K562 (cell line): ENCODE data around the gene GSG1. TPM values are rescaled to one million over a fixed set of nuclear protein-coding genes. Genes with fewer than 3 reads are reported as not detected.

ENCODE experiments used
- ATAC-seq: fragments of 200-7000 bp; cut with Tn5 transposase; 3 replicates; pipeline ENCODE4 v1.9.1; 2020; ENCODE audit warnings: moderate library complexity
- BruUV-seq: library from RNA; stranded (reverse); fragments of 400-500 nt; replicated peaks from 2 replicates; lab custom pipeline; 2021; lab: Mats Ljungman, UMichigan
- CTCF ChIA-PET: fragments of 300-600 bp; formaldehyde crosslinking; extraction: SDS; loops from one replicate; lab custom pipeline; 2021; ENCODE audit warnings: low intra/inter-chr PET ratio; lab: Yijun Ruan, JAX
- POLR2A ChIA-PET: fragments of 300-600, 350-650 bp; sonication (Branson Sonifier 250); formaldehyde crosslinking; extraction: SDS; loops from one replicate; lab custom pipeline; 2021; ENCODE audit warnings: antibody characterized with exemption, inconsistent platforms; lab: Yijun Ruan, JAX
- DNase-seq, 4 experiments: peaks; one replicate each; pipeline versions ENCODE4 v3.0.0 to v3.0.0-alpha.2; 2011 to 2018; ENCODE audit warnings: low spot score in 3 of 4, mixed read lengths in 3 of 4; ENCODE audit errors: extremely low read depth in 1 of 4
- FAIRE-seq: peaks from 2 replicates; lab custom pipeline; 2011; peaks lifted over from hg19 to GRCh38; lab: Jason Lieb, UNC
- H2AFZ ChIP-seq: 2 replicates; pipeline ENCODE4 v1.6.0; 2011; ENCODE audit warnings: low read depth, low read length, control low read depth, inconsistent platforms
- H3K27ac ChIP-seq: fragments of 200-600 bp; 3 replicates; pipeline ENCODE4 v1.8.0; 2011; ENCODE audit warnings: low read depth, mild to moderate bottlenecking, control low read depth, inconsistent platforms, low read length, moderate library complexity, mixed read lengths; ENCODE audit errors: extremely low read depth
- H3K27me3 ChIP-seq, 2 experiments: fragments of 300-600 bp in 1 of 2; 2 replicates in 1 of 2; 3 replicates in 1 of 2; pipeline versions ENCODE4 v1.6.0 to v1.8.0; 2011; ENCODE audit warnings: inconsistent platforms in 2 of 2, low read length in 2 of 2, mild to moderate bottlenecking in 1 of 2, mixed read lengths in 1 of 2, moderate library complexity in 1 of 2; ENCODE audit not compliant: control insufficient read depth in 2 of 2, insufficient read depth in 2 of 2
- H3K36me3 ChIP-seq: fragments of 300-600 bp; 3 replicates; pipeline ENCODE4 v1.8.0; 2011; ENCODE audit warnings: mild to moderate bottlenecking, low read length, inconsistent platforms; ENCODE audit not compliant: control insufficient read depth, insufficient read depth
- H3K4me1 ChIP-seq, 2 experiments: fragments of 200-600 bp in 1 of 2; replicated peaks in 1 of 2; 2 replicates in 1 of 2; 3 replicates in 1 of 2; pipeline versions ENCODE4 v1.5.1 to v1.8.0; 2011; ENCODE audit warnings: inconsistent platforms in 2 of 2, low read length in 2 of 2, mild to moderate bottlenecking in 1 of 2, mixed read lengths in 1 of 2, moderate library complexity in 1 of 2; ENCODE audit not compliant: control insufficient read depth in 2 of 2, insufficient read depth in 2 of 2
- H3K4me2 ChIP-seq: 2 replicates; pipeline ENCODE4 v1.6.1; 2011; ENCODE audit warnings: low read length, control low read depth, inconsistent platforms, mixed read lengths; ENCODE audit not compliant: insufficient read depth
- H3K4me3 ChIP-seq: fragments of 200-600 bp; sonication (generic), shearing (Covaris generic); 2 replicates; pipeline ENCODE4 v1.5.1; 2016; ENCODE audit warnings: control low read depth, inconsistent platforms
- H3K79me2 ChIP-seq: fragments of 200-600 bp; 3 replicates; pipeline ENCODE4 v1.8.0; 2011; ENCODE audit warnings: low read length, inconsistent platforms; ENCODE audit not compliant: control insufficient read depth, insufficient read depth
- H3K9ac ChIP-seq, 2 experiments: 2 replicates each; pipeline versions ENCODE4 v1.6.0 to v1.6.1; 2011; ENCODE audit warnings: low read depth in 2 of 2, low read length in 2 of 2, control low read depth in 1 of 2, inconsistent platforms in 1 of 2, mild to moderate bottlenecking in 1 of 2, mixed read lengths in 1 of 2; ENCODE audit not compliant: insufficient read depth in 1 of 2
- H3K9me1 ChIP-seq: one replicate; pipeline ENCODE4 v1.6.0; 2011; ENCODE audit warnings: inconsistent platforms, mild to moderate bottlenecking, low read length, moderate library complexity; ENCODE audit not compliant: control insufficient read depth, insufficient read depth
- H3K9me3 ChIP-seq: replicated peaks from 2 replicates; pipeline ENCODE4 v1.5.1; 2011; ENCODE audit warnings: low read depth, low read length, inconsistent platforms; ENCODE audit not compliant: control insufficient read depth, insufficient read depth
- H4K20me1 ChIP-seq: replicated peaks from 2 replicates; pipeline ENCODE4 v1.6.1; 2011; ENCODE audit warnings: low read length, inconsistent platforms, mixed read lengths; ENCODE audit not compliant: control insufficient read depth, insufficient read depth
- MAZ ChIP-seq, 2 experiments: fragments of 450-650 bp in 1 of 2; sonication (generic) in 1 of 2; formaldehyde crosslinking; IDR thresholded peaks in 1 of 2; conservative IDR thresholded peaks in 1 of 2; 2 replicates each; pipeline versions ENCODE4 v1.4.0 to v1.5.0; 2020; ENCODE audit warnings: mild to moderate bottlenecking in 1 of 2, missing genetic modification reagents in 1 of 2
- NRF1 ChIP-seq, 2 experiments: fragments of 450-650 bp; IDR thresholded peaks in 1 of 2; conservative IDR thresholded peaks in 1 of 2; 2 replicates each; pipeline ENCODE4 v1.6.1; 2014; ENCODE audit warnings: mild to moderate bottlenecking in 2 of 2
- XRCC5 ChIP-seq: fragments of 200-400 bp; formaldehyde crosslinking; IDR thresholded peaks from 2 replicates; pipeline ENCODE4 v1.6.1; 2017; ENCODE audit warnings: low read depth, mild to moderate bottlenecking, low read length
- ZBTB2 ChIP-seq: fragments of 450-650 bp; IDR thresholded peaks from 2 replicates; pipeline ENCODE4 v1.6.1; 2016; ENCODE audit warnings: antibody characterized with exemption
- ZNF318 ChIP-seq, 2 experiments: fragments of 450-650 bp; IDR thresholded peaks; 2 replicates each; pipeline ENCODE4 v1.6.1; 2016; ENCODE audit warnings: mild to moderate bottlenecking in 2 of 2, borderline replicate concordance in 1 of 2, low read depth in 1 of 2, moderate library complexity in 1 of 2
- ZNF551 ChIP-seq: fragments of 250-450 bp; sonication (Bioruptor Pico); IDR thresholded peaks from 2 replicates; pipeline ENCODE4 v1.5.0; 2021; ENCODE audit warnings: mild to moderate bottlenecking, moderate library complexity
- ZNF79 ChIP-seq: fragments of 250-450 bp; sonication (Bioruptor Pico); IDR thresholded peaks from 2 replicates; pipeline ENCODE4 v1.4.0; 2020; ENCODE audit warnings: low read depth, mild to moderate bottlenecking, moderate library complexity
- WGBS: fragments of 100-300 bp; shearing (Covaris generic); methylation state at CpG from one replicate; pipeline ENCODE4 v1.1.6; 2016; ENCODE audit warnings: low coverage, mixed read lengths; ENCODE audit not compliant: insufficient coverage; ENCODE audit errors: missing lambda C conversion rate; 5-methylcytosine and 5-hydroxymethylcytosine counted together
- in situ Hi-C: fragments of 300-500 bp; cut with MboI; formaldehyde crosslinking; loops from 4 replicates; pipeline ENCODE4 v1.15.0; 2018; ENCODE audit warnings: inconsistent platforms, mixed read lengths
- intact Hi-C: fragments of 100-400 bp; cut with micrococcal nuclease; formaldehyde crosslinking; loops from 2 replicates; pipeline ENCODE4 v1.14.2; 2022
- polyA plus RNA-seq, 8 experiments: library from polyadenylated mRNA; depleted of rRNA in 4 of 8; stranded (reverse) in 5 of 8; unstranded in 3 of 8; fragments of >200 nt; fragmentation: Nextera tagmentation in 2 of 8; fragmentation: Illumina TruSeq in 1 of 8; extraction: Ambion mirVana in 2 of 8; extraction: Trizol in 1 of 8; gene quantifications; 2 replicates each; pipeline versions ENCODE4 v1.2.1 to v1.2.3, GENCODE V29; 2011 to 2014; ENCODE audit warnings: inconsistent platforms in 1 of 8, missing spikeins in 1 of 8
- total RNA-seq, 7 experiments: library from RNA; depleted of rRNA in 6 of 7; stranded (reverse); fragments of >200 nt in 6 of 7; fragmentation: Illumina TruSeq in 2 of 7; extraction: Trizol in 2 of 7; gene quantifications; 2 replicates each; pipeline versions ENCODE4 v1.2.1 to v1.2.3, GENCODE V29; 2011 to 2021; ENCODE audit warnings: low replicate concordance in 1 of 7
- TF ChIP-seq, protein P1 (sequence below): fragments of 250-450 bp; sonication (Bioruptor Pico); IDR thresholded peaks from 2 replicates; pipeline ENCODE4 v1.8.0; 2022; ENCODE audit warnings: inconsistent platforms

GSG1 gene
- total and polyA plus RNA-seq, 9 of the 15 experiments (the other 6 are each of a cell fraction or from before 2014, with no cell fraction given) = not detected

GRCh38 chr12:13106666-13107065 is 3.2 kb upstream of the GSG1 start (continued):
- TF ChIP-seq ZNF318 (IDR thresholded peaks at IDR 0.05; ENCODE audit: borderline replicate concordance in 1 of 2, low read depth in 1 of 2) = no peak

DNA sequence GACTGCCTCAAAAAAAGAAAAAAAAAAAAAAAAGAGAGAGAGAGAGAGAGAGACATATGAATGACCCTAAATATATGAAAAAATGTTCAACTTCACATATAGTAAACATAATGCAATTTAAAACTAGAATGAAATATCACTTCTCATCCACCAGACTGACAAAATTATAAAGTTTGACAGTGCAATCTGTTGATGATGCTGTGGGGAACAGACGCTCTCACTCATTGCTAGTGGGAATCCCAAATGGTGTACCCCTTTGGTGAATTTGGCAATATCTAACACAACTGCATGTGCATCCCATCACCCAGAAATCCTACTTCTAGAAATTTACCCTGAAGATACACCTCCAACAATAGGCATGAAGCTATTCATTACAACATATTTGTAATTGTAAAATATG is 2.3 kb upstream of the GSG1 start:
- ChIA-PET POLR2A (no interaction called here), CTCF (no interaction called here)
- no peaks in the 10 kb centered on the region for H3K36me3 ChIP-seq
- no peaks in the 10 kb centered on the region for H3K9me3 ChIP-seq
- ATAC-seq = no peak
- intact Hi-C loops = no loop called here
- no peaks in the 10 kb centered on the region for H3K9me1 ChIP-seq
- BruUV-seq = no TSS peak
- no peaks in the 10 kb centered on the region; the same call in 1 of the 2 replicates for H4K20me1 ChIP-seq
- no peak overlapping the region for H3K4me2 ChIP-seq
- no peak for DNase-seq
- peaks cover 5 to 24% of the 10 kb centered on the region in 2 experiments; a peak in 3 of 5 replicates for H3K27me3 ChIP-seq
- H3K4me3 ChIP-seq = no peak overlapping the region
- no peak overlapping the region for H2AFZ ChIP-seq
- H3K27ac ChIP-seq = no peak overlapping the region
- no peaks in the 10 kb centered on the region for H3K79me2 ChIP-seq
- H3K9ac ChIP-seq = no peak overlapping the region
- in situ Hi-C loops = no loop called here
- WGBS = 0% methylated on average over 1 of the region's 1 CpG
- FAIRE-seq = no peak
- H3K4me1 ChIP-seq = peaks cover 0 to 9% of the 10 kb centered on the region in 2 experiments; a peak in 3 of 5 replicates
- TF ChIP-seq ZNF551 (CRISPR knock-in tag) (no peak), NRF1 (conservative IDR thresholded peaks at IDR 0.05 in 1 of 2, IDR thresholded peaks at IDR 0.05 in 1 of 2) (no peak), ZNF79 (CRISPR knock-in tag) (no peak), MAZ (CRISPR knock-in tag; conservative IDR thresholded peaks at IDR 0.05 in 1 of 2, IDR thresholded peaks at IDR 0.05 in 1 of 2) (no peak), XRCC5 (no peak), ZBTB2 (no peak)
- TF ChIP-seq, protein P1, sequence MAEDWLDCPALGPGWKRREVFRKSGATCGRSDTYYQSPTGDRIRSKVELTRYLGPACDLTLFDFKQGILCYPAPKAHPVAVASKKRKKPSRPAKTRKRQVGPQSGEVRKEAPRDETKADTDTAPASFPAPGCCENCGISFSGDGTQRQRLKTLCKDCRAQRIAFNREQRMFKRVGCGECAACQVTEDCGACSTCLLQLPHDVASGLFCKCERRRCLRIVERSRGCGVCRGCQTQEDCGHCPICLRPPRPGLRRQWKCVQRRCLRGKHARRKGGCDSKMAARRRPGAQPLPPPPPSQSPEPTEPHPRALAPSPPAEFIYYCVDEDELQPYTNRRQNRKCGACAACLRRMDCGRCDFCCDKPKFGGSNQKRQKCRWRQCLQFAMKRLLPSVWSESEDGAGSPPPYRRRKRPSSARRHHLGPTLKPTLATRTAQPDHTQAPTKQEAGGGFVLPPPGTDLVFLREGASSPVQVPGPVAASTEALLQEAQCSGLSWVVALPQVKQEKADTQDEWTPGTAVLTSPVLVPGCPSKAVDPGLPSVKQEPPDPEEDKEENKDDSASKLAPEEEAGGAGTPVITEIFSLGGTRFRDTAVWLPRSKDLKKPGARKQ (CRISPR knock-in tag) = no peak
